Omental fat pad (tissue), 4 donors: ENCODE measurements around the gene TTPAL. TPM values are rescaled to one million over a fixed set of nuclear protein-coding genes. Genes with fewer than 3 reads are reported as not detected.

Experiments used
- ATAC-seq: fragments of 150-250 bp; one replicate; pipeline ENCODE4 v1.9.1; 2016; ENCODE audit warnings: mild to moderate bottlenecking, moderate library complexity; ENCODE audit not compliant: low FRiP score
- DNase-seq: peaks from one replicate; pipeline ENCODE4 v3.0.0-alpha.2; 2019; ENCODE audit warnings: low spot score
- total RNA-seq, 4 donors: library from RNA; depleted of rRNA; stranded (reverse); fragments of >200 nt; gene quantifications; one replicate each; pipeline ENCODE4 v1.1.0, GENCODE V29; 2016
- TF ChIP-seq, protein P1 (sequence below), 3 donors: fragments of 450-650 bp; IDR thresholded peaks; one replicate each; pipeline ENCODE4 v1.5.1; 2016 to 2017; ENCODE audit warnings: antibody characterized with exemption in 3 of 3, mild to moderate bottlenecking in 3 of 3, moderate library complexity in 2 of 3

Gene TTPAL
- total RNA-seq, 4 donors from 2014 or later, result 14.5 to 40.8 (median 23.6) TPM

DNA sequence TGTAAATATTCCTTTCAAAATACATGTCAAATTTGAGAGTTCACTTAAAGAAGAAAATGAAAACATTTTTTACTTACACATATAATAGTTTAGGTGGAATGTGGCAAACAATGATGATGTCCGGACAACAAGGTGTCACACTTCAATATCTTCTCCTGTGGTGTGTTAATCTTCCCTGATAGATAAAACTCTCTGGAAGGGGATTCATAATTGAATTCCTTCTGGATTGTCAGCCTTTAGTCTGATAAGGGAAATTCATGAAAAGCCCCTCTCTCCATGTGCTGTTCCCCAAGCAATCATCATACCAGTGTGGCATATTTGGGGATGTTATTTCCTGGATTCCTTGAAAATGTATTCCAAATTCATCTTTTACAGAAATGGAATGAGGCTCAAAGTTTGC, 47.2 kb downstream of the TTPAL start:
- ATAC-seq, result no peak
- TF ChIP-seq, protein P1, sequence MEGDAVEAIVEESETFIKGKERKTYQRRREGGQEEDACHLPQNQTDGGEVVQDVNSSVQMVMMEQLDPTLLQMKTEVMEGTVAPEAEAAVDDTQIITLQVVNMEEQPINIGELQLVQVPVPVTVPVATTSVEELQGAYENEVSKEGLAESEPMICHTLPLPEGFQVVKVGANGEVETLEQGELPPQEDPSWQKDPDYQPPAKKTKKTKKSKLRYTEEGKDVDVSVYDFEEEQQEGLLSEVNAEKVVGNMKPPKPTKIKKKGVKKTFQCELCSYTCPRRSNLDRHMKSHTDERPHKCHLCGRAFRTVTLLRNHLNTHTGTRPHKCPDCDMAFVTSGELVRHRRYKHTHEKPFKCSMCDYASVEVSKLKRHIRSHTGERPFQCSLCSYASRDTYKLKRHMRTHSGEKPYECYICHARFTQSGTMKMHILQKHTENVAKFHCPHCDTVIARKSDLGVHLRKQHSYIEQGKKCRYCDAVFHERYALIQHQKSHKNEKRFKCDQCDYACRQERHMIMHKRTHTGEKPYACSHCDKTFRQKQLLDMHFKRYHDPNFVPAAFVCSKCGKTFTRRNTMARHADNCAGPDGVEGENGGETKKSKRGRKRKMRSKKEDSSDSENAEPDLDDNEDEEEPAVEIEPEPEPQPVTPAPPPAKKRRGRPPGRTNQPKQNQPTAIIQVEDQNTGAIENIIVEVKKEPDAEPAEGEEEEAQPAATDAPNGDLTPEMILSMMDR (IDR thresholded peaks at IDR 0.05), result no peak
- DNase-seq, result no peak

- TF ChIP-seq, protein P1 (IDR thresholded peaks at IDR 0.05), result no peak
- ATAC-seq (no peak), DNase-seq (no peak)
Measured at GRCh38 chr20:44523746-44524145, 48.1 kb downstream of the TTPAL start.

- no peak for DNase-seq
- no peak for ATAC-seq
- TF ChIP-seq, protein P1 (IDR thresholded peaks at IDR 0.05), result no peak
Measured at GRCh38 chr20:44526129-44526528, 50.5 kb downstream of the TTPAL start.

- ATAC-seq (no peak), DNase-seq (no peak)
- TF ChIP-seq, protein P1 (IDR thresholded peaks at IDR 0.05), result no peak
Measured at GRCh38 chr20:44527716-44528199, 52.1 kb downstream of the TTPAL start.

DNA sequence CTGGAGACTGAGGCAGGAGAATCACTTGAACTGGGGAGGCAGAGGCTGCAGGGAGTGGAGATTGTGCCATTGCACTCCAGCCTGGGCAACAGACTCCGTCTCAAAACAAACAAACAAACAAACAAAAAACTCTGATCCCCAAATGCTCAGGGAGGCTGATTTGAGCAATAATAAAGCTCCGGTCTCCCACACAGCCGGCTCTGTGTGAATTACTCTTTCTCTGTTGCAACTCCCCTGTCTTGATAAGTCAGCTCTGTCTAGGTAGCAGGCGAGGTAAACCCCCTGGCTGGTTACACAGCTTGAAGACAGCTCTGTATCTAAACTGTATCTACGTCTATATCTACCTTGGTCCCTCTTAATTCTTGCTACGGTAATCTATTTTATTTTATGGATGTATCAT, 52.6 kb downstream of the TTPAL start:
- TF ChIP-seq, protein P1 (IDR thresholded peaks at IDR 0.05), result no peak
- DNase-seq, result no peak
- no peak for ATAC-seq

DNA sequence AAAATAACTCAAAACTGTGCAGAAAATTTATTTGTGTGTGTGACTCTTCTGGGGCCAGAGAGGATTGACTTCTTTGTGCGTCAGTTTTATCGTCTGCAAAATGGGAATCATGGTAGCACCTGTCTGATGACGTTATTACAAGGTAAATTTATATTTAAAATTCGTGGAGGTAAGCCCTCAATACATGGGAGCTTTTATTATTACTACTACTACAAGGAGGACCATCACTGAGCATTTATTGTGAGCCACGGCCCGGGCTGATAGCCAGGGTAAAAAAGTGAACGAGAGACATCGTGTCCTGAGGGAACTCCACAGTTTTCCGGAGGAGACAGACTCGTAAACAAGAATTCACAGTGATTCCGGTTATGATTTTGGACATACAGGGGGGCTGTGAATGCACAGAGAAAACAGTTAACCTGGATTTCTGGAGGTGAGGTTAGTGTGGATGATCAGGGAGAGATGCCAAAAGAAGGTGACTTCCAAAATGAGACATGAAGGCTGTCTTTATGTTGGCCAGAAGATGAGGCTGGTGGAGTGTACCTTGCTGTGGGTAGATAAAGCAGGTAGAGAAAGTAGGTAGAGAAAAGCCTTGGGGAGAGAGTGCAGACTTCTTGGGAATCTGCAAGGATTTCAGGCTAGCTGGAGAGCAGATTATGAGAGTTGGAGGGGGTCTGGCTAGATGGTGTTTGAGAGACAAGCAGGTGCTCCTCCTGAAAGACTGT, 56.7 kb downstream of the TTPAL start:
- DNase-seq (no peak), ATAC-seq (no peak)
- TF ChIP-seq, protein P1 (IDR thresholded peaks at IDR 0.05), result no peak

DNA sequence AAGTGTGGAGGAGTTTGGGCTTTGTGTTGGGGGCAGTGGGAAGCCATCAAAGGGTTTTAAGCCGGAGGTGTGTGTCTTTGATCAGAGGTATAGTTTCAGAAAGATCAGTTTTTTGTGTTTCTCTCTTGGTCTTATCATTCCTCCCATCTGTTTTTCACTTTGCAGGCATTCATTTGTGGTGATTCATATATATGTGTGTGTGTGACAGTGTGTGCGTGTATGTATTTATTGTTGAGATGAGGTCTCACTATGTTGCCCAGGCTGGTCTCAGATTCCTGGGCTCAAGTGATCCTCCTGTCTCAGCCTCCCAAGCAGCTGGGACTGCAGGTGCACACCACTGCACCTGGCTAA, 57.3 kb downstream of the TTPAL start:
- TF ChIP-seq, protein P1 (IDR thresholded peaks at IDR 0.05), result no peak
- DNase-seq (no peak), ATAC-seq (no peak)
